Thyroid gland (tissue), 4 donors: ENCODE results near the gene SYT1. TPM values are rescaled to one million over a fixed set of nuclear protein-coding genes. Genes with fewer than 3 reads are reported as not detected.
A peak's percentile ranks its signal among the peaks of the same experiment; 100 is the strongest.
"Not testable (repeated sequence)": the region's sequence is repeated elsewhere in the genome, so short reads cannot be mapped to it uniquely, and the experiment has no call there.

Experiments used
- DNase-seq, 2 donors: peaks; one replicate each; pipeline ENCODE4 v3.0.0-alpha.2; 2019
- H3K27ac ChIP-seq, 3 donors: fragments of 200-600 bp; sonication (generic); 1 replicate in 2 of 3; 2 replicates in 1 of 3; pipeline ENCODE4 v1.5.1; 2016 to 2019; ENCODE audit warnings: mild to moderate bottlenecking in 1 of 3, moderate library complexity in 1 of 3
- H3K27me3 ChIP-seq: fragments of 200-600 bp; sonication (generic); one replicate; pipeline ENCODE4 v1.5.1; 2019
- H3K36me3 ChIP-seq, 2 donors: fragments of 200-600 bp; sonication (generic); one replicate each; pipeline ENCODE4 v1.5.1; 2016 to 2019
- H3K4me1 ChIP-seq, 2 donors: fragments of 200-600 bp; sonication (generic); one replicate each; pipeline ENCODE4 v1.5.1; 2017 to 2019
- H3K4me3 ChIP-seq, 3 donors: fragments of 200-600 bp; sonication (generic); replicated peaks in 1 of 3; 1 replicate in 2 of 3; 2 replicates in 1 of 3; pipeline ENCODE4 v1.5.1; 2016; ENCODE audit warnings: mild to moderate bottlenecking in 1 of 3
- H3K9me3 ChIP-seq: fragments of 200-600 bp; sonication (generic); one replicate; pipeline ENCODE4 v1.5.1; 2017
- CTCF ChIP-seq, 6 experiments: fragments of 200-600 bp in 3 of 6; fragments of 450-650 bp in 3 of 6; sonication (generic) in 3 of 6; IDR thresholded peaks; one replicate each; pipeline ENCODE4 v1.5.1; 2016 to 2019; ENCODE audit warnings: antibody characterized with exemption in 6 of 6, mild to moderate bottlenecking in 2 of 6, inconsistent platforms in 1 of 6, moderate library complexity in 1 of 6
- POLR2A ChIP-seq, 2 donors: fragments of 450-650 bp; IDR thresholded peaks; one replicate each; pipeline ENCODE4 v1.6.1; 2017; ENCODE audit warnings: antibody characterized with exemption in 2 of 2, mild to moderate bottlenecking in 2 of 2, moderate library complexity in 1 of 2
- WGBS, 2 donors: methylation state at CpG; one replicate each; pipeline ENCODE4 v1.1.5; 2017; 5-methylcytosine and 5-hydroxymethylcytosine counted together
- intact Hi-C: fragments of 100-400 bp; cut with DNase I; formaldehyde crosslinking; loops from one replicate; pipeline ENCODE4 v1.15.1; 2023
- total RNA-seq, 4 donors: library from RNA; depleted of rRNA; stranded (reverse); fragments of >200 nt; gene quantifications; one replicate each; pipeline ENCODE4 v1.2.3, GENCODE V29; 2016

Gene SYT1
- total RNA-seq, 4 donors from 2014 or later = 0.58 to 2.4 (median 1.2) TPM

- Histone ChIP-seq H3K4me3 (no peak overlapping the region), H3K36me3 (no peaks in the 10 kb centered on the region), H3K9me3 (no peaks in the 10 kb centered on the region), H3K27me3 (no peaks in the 10 kb centered on the region), H3K4me1 (no peaks in the 10 kb centered on the region), H3K27ac (no peak overlapping the region)
- WGBS, 2 donors = 86 to 89% methylated on average over 6 of the region's 6 CpGs
- no peak for DNase-seq
- TF ChIP-seq CTCF (IDR thresholded peaks at IDR 0.05) (peak in 1 of 6 experiments; percentile 2), POLR2A (IDR thresholded peaks at IDR 0.05) (no peak)
- intact Hi-C loops = no loop called here
These were observed 29.1 kb upstream of the SYT1 start for GRCh38 chr12:78835493-78835892.

GRCh38 chr12:78840518-78841019, 24.0 kb upstream of the SYT1 start:
- H3K27me3 ChIP-seq, H3K36me3 ChIP-seq, DNase-seq, intact Hi-C loops, H3K27ac ChIP-seq, H3K9me3 ChIP-seq, H3K4me1 ChIP-seq, H3K4me3 ChIP-seq: not testable (repeated sequence)
- 86 to 88% methylated on average over 7 of the region's 7 CpGs for WGBS, 2 donors

- no peaks in the 10 kb centered on the region for H3K27me3 ChIP-seq
- intact Hi-C loops = no loop called here
- H3K27ac ChIP-seq = no peak overlapping the region
- H3K4me1 ChIP-seq = no peaks in the 10 kb centered on the region
- no peaks in the 10 kb centered on the region for H3K9me3 ChIP-seq
- TF ChIP-seq CTCF (IDR thresholded peaks at IDR 0.05) (no peak), POLR2A (IDR thresholded peaks at IDR 0.05) (no peak)
- H3K4me3 ChIP-seq = no peak overlapping the region
- no peaks in the 10 kb centered on the region for H3K36me3 ChIP-seq
- no peak for DNase-seq
These were observed 11.3 kb upstream of the SYT1 start for GRCh38 chr12:78853231-78853630.

GRCh38 chr12:78863482-78864402, 832 bp upstream of the SYT1 start:
- intact Hi-C loops = no loop called here
- Histone ChIP-seq H3K4me1 (peaks cover 2 to 20% of the 10 kb centered on the region in 2 donors), H3K36me3 (no peaks in the 10 kb centered on the region), H3K27me3 (peaks cover 4% of the 10 kb centered on the region), H3K4me3 (peak overlapping the region in 2 of 3 donors; percentile 19 to 32), H3K27ac (no peak overlapping the region), H3K9me3 (no peaks in the 10 kb centered on the region)
- 2 to 3% methylated on average over 39 to 41 of the region's 41 CpGs for WGBS, 2 donors
- TF ChIP-seq CTCF (IDR thresholded peaks at IDR 0.05) = no peak
- no peak for TF ChIP-seq POLR2A (IDR thresholded peaks at IDR 0.05)
- peak; percentile 24 to 34 for DNase-seq

GRCh38 chr12:78864870-78865463, 393 bp downstream of the SYT1 start:
- WGBS, 2 donors = 1 to 7% methylated on average over 6 to 23 of the region's 32 CpGs
- no peaks in the 10 kb centered on the region for H3K36me3 ChIP-seq
- no peak overlapping the region for H3K27ac ChIP-seq
- TF ChIP-seq POLR2A (IDR thresholded peaks at IDR 0.05) (no peak), CTCF (IDR thresholded peaks at IDR 0.05) (no peak)
- H3K4me3 ChIP-seq = no peak overlapping the region
- H3K4me1 ChIP-seq = peaks cover 2 to 20% of the 10 kb centered on the region in 2 donors
- no peak for DNase-seq
- no peaks in the 10 kb centered on the region for H3K9me3 ChIP-seq
- peaks cover 4% of the 10 kb centered on the region for H3K27me3 ChIP-seq
- intact Hi-C loops = no loop called here
